Stimulated activated CD4-positive, alpha-beta T cell treated with anti-CD3 and anti-CD28 coated beads, Interleukin-1b, Interleukin-23, amount 100 ng/mL, for 24 hours (primary cell): ENCODE measurements around the gene CCDC9.
"Not testable (repeated sequence)": the region's sequence is repeated elsewhere in the genome, so short reads cannot be mapped to it uniquely, and the experiment has no call there.

ENCODE experiments used
- DNase-seq, 4 experiments: peaks; one replicate each; pipeline ENCODE4 v3.0.0-alpha.2; 2020; ENCODE audit warnings: low read depth in 4 of 4, low spot score in 1 of 4

The CCDC9 gene

DNA sequence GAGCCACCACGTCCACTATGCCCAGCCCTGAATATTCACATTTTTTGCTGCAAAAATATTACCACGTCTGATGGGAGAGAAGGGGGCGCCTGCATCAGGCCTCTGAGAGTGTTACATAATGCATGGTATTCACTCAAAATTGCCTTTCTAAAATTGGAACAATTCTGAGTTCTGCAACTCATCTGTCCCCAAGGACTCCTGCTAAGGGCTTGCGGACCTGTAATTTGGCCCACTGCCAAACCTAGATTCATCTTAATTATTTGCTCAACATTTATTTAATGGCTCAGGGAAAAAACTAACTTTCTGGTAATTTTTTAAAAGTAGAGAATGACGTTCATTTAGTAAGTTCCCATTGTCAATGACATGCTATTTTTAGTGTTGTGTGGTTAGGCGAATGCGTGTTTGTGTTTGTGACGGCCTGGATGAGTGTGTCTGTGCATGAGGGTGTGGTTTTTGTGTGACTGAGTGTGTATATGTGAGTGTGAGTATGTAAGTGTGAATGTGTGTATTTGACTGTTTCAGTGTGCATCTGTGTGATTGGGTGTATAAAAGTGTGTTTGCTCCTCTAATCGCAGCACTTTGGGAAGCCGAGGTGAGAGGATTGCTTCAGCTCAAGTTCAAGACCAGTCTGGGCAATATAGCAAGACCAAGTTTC lies 27.2 kb downstream of the CCDC9 start:
- DNase-seq: no peak

DNA sequence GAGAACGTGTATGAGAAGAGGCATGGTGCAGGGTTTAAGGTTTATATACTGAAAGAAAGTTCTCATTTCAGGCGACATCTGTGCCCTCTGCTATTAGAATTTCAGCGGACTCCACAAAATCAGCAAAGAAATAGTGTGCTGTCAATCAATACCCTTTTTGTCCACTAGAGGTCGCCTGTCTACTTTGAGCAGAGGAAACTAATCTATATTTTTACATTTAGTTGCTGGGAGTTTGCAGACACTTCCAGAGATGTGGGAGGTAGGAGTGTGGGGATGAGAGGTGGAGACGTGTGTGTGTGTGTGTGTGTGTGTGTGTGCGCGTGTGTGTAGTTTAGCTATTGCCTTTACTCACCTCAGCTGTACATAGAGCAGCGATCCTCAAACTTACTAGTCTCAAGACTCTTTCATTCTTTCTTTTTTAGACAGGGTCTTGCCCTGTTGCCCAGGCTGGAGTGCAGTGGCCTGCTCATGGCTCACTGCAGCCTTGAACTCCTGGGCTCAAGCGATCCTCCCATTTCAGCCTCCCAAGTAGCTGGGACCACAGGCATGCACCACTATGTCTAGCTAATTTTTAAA lies 28.1 kb downstream of the CCDC9 start:
- DNase-seq: peak in 2 of 4 experiments; percentile 46 to 51

DNA sequence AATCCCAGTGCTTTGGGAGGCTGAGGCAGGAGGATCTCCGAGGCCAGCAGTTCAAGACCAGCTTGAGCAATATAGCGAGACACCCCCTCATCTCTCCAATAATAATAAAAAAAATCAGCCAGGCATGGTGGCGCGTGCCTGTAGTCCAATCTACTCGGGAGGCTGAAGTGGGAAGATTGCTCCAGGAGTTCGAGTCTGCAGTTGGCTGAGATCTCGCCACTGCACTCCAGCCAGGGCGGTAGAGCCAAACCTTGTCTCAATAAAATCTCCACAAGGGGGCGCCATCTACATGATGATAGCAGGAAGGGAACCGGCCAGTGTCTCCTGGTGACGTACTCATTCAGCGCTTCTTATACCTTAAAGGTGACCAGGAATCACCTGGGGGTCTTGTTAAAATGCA lies 39.7 kb downstream of the CCDC9 start:
- peak; percentile 63 to 86 (median 68) for DNase-seq

DNA sequence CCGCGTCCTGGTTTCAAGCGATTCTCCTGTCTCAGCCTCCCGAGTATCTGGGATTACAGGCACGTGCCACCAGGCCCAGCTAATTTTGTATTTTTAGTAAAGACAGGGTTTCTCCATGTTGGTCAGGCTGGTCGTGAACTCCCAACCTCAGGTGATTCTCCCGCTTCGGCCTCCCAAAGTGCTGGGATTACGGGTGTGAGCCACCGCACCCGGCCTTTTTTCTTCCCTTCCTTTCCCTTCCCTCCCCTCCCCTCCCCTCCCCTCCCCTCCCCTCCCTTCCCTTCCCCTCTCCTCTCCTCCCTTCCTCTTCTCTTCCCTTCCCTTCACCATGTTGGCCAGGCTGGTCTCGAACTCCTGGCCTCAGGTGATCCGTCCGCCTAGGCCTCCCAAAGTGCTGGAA lies 44.5 kb downstream of the CCDC9 start:
- DNase-seq: not testable (repeated sequence)

DNA sequence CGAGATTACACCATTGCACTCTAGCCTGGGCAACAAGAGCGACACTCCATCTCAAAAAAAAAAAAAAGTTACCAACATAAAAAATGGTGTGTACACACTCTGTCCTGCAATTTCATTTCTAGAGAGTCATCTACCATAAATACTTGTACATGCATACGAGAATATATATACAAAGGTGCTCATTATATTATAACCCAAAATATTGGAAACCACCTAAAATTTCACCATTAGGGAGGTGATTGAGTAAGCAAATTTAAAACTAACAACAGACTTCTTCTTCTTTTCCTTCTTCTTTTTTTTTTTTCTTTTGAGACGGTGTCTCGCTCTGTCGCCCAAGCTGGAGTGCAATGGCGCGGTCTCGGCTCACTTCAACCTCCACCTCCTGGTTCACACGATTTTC lies 45.9 kb downstream of the CCDC9 start:
- no peak for DNase-seq

DNA sequence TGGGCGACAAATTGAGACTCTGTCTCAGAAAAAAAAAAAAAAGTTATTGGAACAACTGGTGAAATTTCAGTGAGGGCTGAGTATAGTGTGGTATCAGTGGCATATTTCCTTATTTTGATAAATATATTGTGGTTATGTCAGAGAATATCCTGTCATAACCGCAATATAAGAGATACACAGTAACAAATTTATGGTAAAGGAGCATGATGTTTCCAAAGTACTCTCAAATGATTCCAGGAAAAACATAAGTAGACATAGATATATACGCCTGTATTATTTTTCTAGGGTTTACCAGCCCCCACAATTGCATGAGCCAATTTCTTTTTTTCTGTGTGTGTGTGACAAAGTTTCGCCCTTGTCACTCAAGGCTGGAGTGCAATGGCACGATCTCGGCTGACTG lies 47.6 kb downstream of the CCDC9 start:
- no peak for DNase-seq

DNA sequence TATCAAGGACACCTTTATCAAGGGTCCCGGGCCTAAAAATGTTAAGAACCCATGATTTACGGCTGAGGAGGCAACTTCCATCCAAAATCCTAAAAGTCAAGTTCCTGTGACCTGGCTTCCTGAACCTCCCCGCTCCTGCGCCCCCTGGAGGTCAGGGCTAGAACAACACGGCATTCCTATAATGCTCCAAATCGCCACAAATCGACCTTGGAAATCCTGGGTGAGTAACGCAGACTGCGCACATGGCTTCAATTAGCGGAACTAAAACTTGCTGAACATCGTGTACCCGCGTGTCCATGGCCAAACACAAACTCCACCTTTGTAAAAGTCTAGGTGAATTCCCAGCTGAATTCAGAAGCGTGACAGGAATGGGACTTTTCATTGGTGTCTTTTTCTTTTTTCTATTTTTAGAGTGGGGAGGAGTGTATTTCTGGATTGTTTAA lies 49.0 kb downstream of the CCDC9 start:
- peak; percentile 19 to 37 (median 31) for DNase-seq

DNA sequence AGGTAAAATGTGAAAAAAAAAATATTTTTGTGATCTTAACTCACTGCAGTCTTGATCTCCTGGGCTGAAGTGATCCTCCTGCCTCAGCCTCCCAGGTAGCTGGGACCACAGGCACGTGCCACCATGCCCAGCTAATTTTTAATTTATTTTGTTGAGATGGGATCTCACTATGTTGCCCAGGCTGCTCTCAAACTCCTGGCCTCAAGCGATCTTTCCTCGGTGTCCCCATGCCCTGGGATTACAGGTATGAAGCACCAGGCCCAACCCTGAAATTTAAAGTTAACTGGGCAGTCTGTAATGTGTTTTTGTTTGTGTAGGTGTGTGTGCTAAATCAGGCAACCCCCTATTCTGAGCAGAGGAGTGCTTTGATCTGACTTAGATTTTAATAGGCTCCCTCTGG lies 50.0 kb downstream of the CCDC9 start:
- DNase-seq: no peak

DNA sequence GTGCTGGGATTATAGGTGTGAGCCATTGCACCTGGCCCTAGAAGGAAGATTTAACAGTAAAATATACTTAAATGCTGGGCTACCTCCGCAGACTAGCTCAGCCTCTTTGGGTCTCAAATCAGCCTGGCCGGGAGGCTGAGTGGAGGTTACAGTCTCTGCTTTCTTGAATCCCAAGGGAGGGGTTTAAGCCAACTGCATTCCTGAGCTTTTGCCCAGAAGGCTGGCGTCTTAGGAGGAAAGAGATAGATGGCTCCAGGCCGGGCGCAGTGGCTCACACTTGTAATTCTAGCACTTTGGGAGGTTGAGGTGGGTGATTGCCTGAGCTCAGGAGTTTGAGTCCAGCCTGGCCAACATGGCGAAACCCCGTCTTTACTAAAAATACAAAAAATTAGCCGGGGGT lies 52.7 kb downstream of the CCDC9 start:
- DNase-seq: no peak

DNA sequence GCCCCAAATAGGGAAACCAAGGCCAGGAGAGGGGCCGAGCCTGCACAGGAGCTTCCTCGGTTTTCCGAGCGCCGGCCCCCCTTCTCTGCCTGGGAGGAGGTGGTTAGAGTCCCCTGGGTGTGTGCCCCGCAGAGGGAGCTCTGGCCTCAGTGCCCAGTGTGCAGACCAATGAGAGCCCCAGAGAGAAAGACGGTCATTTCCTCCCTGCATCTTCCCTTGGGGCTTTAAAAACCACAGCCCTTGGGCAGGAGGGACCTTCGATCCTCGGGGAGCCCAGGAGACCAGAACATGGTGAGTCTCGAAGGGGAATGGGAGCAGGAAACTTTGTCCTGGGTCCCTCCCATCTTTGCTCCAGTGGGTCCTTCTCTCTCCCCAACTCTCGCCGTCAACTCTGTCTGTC lies 53.3 kb downstream of the CCDC9 start, which contains the start of gene C5AR1:
TSS of gene C5AR1 (plus strand) at position 254 of the 400 bp plus-strand sequence. CDS start at position 289, 35 bp downstream.
- DNase-seq: no peak

DNA sequence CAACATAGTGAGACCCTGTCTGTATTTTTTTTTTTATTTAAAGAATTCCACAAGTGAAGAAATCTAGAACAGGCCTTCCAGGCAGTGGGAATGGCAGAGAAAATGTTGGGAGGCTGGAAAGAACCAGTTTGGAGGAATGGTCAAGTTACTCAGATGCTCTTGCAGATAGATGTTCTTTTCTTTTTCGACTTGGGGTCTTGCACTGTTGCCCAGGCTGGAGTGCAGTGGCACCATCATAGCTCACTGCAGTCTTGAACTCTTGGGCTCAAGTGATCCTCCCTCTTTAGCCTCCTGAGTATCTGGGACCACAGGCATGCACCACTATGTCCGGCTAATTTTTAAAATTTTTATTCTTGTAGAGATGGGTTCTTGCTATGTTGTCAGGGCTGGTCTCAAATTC lies 54.0 kb downstream of the CCDC9 start:
- no peak for DNase-seq

DNA sequence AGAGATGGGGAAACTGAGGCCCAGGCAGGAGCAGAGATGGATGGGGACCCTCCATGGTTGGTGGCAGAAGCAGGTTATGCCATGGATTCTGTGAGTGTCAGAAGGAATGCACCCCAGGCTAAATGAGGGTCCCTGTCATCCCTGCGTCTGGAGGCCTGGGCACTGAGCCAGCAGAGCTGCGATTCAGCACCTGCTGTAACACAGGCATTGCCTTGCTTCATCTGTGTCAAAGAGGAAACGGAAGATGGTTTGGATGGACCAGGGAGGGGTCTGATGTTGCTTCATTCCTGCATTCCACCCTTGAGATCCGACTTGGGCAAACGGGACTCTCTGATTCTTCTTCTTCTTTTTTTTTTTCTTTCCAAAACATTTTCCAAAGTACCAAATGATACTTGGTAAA lies 54.5 kb downstream of the CCDC9 start:
- DNase-seq: no peak

DNA sequence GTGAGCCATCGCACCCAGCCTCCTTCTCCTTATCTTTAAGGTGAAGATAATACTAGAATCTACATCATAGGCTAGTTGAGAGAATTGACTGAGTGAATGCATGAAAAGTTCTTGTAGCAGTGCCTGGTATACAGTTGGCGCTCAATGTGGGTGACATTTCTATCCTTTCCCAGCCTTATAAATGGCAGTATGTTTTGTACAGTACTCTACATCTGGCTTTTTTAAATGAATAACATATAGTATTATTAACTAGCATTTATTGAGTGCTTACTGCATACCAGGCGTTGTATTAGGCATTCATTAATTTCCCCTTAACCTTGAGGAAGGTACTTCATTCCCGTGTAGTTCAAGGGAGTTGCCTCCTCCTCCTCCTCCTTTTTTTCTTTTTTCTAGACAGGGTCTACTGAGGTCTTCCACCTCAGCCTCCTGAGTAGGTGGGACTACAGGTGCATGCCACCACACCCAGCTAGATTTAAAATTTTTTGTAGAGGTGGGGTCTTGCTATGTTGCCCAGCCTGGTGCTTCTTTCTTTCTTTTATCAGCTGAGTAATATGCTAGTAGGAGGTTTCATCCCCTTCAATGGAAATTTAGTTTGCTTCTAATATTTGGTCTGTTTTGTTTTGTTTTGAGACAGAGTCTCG lies 56.2 kb downstream of the CCDC9 start:
- DNase-seq: no peak

DNA sequence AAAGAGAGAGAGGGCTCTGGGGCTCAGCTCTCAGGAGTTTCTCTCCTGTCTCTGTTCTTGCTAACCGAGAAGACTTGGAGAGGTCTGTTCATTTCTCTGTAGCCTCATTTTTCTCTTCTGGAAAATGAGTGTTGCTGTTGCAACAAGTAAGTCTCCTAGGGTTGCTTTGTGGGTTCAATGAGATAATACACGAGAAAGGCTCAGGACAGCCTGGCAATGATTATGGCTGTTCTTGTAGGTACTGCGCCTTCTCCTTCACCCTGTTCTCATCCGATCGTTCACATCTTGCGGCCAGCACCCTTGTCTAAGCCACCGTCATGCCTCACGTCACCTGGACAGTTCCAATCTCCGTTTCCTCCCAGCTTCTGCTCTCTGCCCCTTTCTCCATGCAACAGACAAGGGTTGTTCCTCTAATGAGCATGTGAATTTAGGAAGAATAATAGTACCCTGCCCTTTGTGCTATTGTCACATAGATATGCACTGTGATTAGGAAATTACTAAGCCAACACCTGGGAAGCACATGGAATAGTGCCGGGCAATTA lies 57.5 kb downstream of the CCDC9 start:
- DNase-seq: no peak

DNA sequence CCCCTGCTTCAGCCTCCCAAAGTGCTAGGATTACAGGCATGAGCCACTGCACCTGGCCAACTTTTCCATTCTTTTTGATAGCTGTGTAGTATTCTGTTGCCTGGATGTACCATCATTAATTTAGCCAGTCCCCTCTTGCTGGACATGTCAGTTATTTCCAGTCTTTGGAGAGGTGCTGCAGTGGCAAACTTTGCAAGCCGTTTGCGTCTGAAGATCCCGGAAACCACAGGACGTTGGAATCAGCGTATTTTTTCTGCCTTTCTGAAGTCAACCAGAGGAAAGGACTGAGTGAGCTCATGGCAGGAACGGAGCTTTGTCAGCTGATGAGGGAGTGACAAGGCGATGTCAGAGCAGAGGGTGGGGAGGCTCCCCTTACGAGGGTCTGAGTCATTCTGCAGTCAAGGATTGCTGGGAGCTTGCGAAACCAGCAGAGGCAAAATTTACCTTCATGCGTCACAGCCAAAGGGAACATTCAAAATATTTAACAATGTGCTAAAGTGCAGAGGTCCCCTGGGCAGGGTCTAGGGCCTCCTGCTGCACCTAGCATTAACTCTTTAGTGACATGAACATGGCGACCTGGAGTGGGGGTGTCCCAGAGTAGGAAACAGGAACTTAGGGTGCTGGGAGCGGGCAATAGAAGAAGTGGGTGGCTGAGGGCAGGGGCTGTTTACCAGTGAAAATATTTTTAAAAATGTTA lies 58.9 kb downstream of the CCDC9 start:
- peak in 2 of 4 experiments; percentile 11 to 14 for DNase-seq

DNA sequence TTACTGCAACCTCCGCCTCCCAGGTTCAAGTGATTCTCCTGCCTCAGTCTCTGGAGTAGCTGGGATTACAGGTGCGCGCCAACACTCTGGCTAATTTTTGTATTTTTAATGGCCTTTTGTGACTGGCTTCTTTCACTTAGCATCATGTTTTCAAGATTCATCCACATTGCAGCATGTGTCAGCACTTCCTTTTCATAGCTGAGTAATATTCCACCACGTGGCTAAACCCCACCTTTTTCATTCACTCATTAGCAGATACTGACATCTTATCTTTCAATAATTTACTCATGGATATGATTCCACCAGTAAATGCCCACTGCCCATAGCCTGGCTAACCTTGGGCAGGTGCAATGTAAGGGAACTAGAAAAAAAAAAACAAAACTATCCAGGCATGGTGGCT lies 60.2 kb downstream of the CCDC9 start:
- DNase-seq: no peak

DNA sequence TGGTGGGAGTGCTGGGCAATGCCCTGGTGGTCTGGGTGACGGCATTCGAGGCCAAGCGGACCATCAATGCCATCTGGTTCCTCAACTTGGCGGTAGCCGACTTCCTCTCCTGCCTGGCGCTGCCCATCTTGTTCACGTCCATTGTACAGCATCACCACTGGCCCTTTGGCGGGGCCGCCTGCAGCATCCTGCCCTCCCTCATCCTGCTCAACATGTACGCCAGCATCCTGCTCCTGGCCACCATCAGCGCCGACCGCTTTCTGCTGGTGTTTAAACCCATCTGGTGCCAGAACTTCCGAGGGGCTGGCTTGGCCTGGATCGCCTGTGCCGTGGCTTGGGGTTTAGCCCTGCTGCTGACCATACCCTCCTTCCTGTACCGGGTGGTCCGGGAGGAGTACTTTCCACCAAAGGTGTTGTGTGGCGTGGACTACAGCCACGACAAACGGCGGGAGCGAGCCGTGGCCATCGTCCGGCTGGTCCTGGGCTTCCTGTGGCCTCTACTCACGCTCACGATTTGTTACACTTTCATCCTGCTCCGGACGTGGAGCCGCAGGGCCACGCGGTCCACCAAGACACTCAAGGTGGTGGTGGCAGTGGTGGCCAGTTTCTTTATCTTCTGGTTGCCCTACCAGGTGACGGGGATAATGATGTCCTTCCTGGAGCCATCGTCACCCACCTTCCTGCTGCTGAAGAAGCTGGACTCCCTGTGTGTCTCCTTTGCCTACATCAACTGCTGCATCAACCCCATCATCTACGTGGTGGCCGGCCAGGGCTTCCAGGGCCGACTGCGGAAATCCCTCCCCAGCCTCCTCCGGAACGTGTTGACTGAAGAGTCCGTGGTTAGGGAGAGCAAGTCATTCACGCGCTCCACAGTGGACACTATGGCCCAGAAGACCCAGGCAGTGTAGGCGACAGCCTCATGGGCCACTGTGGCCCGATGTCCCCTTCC lies 63.9 kb downstream of the CCDC9 start:
- DNase-seq: no peak
